NCI-H1092 (cell line): ENCODE measurements around the gene RS1.

Experiments used
- DNase-seq: peaks from one replicate; lab custom pipeline; 2025; lab: John Stamatoyannopoulos, UW

Gene RS1

GRCh38 chrX:18672008-18672407 lies at the start of gene RS1:
TSS of gene RS1 (minus strand) at chrX:18672108. CDS start at chrX:18672068, 40 bp downstream.
- DNase-seq: no peak

- DNase-seq: no peak
Observed at GRCh38 chrX:18719852-18720251, 47.9 kb upstream of the RS1 start.

GRCh38 chrX:18714910-18715309 lies 43.0 kb upstream of the RS1 start:
- DNase-seq: no peak

- no peak for DNase-seq
Observed at GRCh38 chrX:18709833-18710232, 37.9 kb upstream of the RS1 start.

- DNase-seq: no peak
Observed at GRCh38 chrX:18707426-18708049, 35.6 kb upstream of the RS1 start, which contains the start of gene PPEF1. TSS of gene PPEF1 (plus strand) at chrX:18707645. CDS start at chrX:18707781, 136 bp downstream.

GRCh38 chrX:18702362-18703195 lies 30.7 kb upstream of the RS1 start:
- no peak for DNase-seq

GRCh38 chrX:18701621-18702361 lies 29.9 kb upstream of the RS1 start:
- no peak for DNase-seq

GRCh38 chrX:18698737-18699650 lies 27.1 kb upstream of the RS1 start:
- peak; percentile 53 for DNase-seq

GRCh38 chrX:18696653-18697052 lies 24.7 kb upstream of the RS1 start:
- DNase-seq: no peak

- no peak for DNase-seq
Observed at GRCh38 chrX:18692541-18692940, 20.6 kb upstream of the RS1 start.

GRCh38 chrX:18691431-18691830 lies 19.5 kb upstream of the RS1 start:
- DNase-seq: no peak

- DNase-seq: no peak
Observed at GRCh38 chrX:18687856-18688495, 16.1 kb upstream of the RS1 start.

- no peak for DNase-seq
Observed at GRCh38 chrX:18682979-18683387, 11.1 kb upstream of the RS1 start.

GRCh38 chrX:18681996-18682395 lies 10.1 kb upstream of the RS1 start:
- DNase-seq: no peak

GRCh38 chrX:18677161-18677869 lies 5.4 kb upstream of the RS1 start:
- DNase-seq: no peak

- peak; percentile 59 for DNase-seq
Observed at GRCh38 chrX:18676470-18676869, 4.6 kb upstream of the RS1 start.

- DNase-seq: no peak
Observed at GRCh38 chrX:18676050-18676449, 4.1 kb upstream of the RS1 start.

- DNase-seq: peak; percentile 80
Observed at GRCh38 chrX:18674788-18675735, 3.2 kb upstream of the RS1 start.

- DNase-seq: no peak
Observed at GRCh38 chrX:18674417-18674787, 2.5 kb upstream of the RS1 start.
